ENCODE results near the gene TUBA1A. TPM values are rescaled to one million over a fixed set of nuclear protein-coding genes. Genes with fewer than 3 reads are reported as not detected.
"Not testable (repeated sequence)": the region's sequence is repeated elsewhere in the genome, so short reads cannot be mapped to it uniquely, and the experiment has no call there.

TUBA1A gene
- polyA plus RNA-seq, 2 of the 4 experiments (the other 2 are of a cell fraction): 163 to 222 TPM

GRCh38 chr12:49183214-49183950 lies 5.5 kb downstream of the TUBA1A start:
- ATAC-seq; H3K27ac ChIP-seq; FAIRE-seq; H3K4me1 ChIP-seq; DNase-seq (ENCODE audit: low read depth in 1 of 2, low spot score in 1 of 2); H3K4me2 ChIP-seq; H3K9me3 ChIP-seq; H3K4me3 ChIP-seq: not testable (repeated sequence)
- WGBS (ENCODE audit: missing lambda C conversion rate): 90% methylated on average over 15 of the region's 15 CpGs
- ChIA-PET CTCF (interaction anchor here (0.5 to 2.0 kb wide), 7 partner anchors 8 to 462 kb away, joined by 3 to 6 read pairs (median 4); no protein-coding TSS in a partner anchor), POLR2A (interaction anchor here (0.6 to 1.0 kb wide), 2 partner anchors 52 to 83 kb away, joined by 3 to 4 read pairs; partner anchors contain the start of gene TUBA1B)

- ChIA-PET CTCF (interaction anchor here (0.6 kb wide), 2 partner anchors 27 to 407 kb away, joined by 3 to 4 read pairs; no protein-coding TSS in a partner anchor), POLR2A (interaction anchor here (0.8 to 1.3 kb wide), 2 partner anchors 14 to 43 kb away, joined by 4 to 8 read pairs; partner anchors contain the start of genes TUBA1A and TUBA1B)
- H3K27ac ChIP-seq: no peak overlapping the region
- no peaks in the 10 kb centered on the region for H3K4me1 ChIP-seq
- no peak for TF ChIP-seq CEBPB (IDR thresholded peaks at IDR 0.05)
- no peak for TF ChIP-seq ELK1 (IDR thresholded peaks at IDR 0.05; ENCODE audit: low read depth, low read length)
- TF ChIP-seq BHLHE40 (IDR thresholded peaks at IDR 0.05; ENCODE audit: low read depth, low read length): no peak
- no peak for TF ChIP-seq USF2 (IDR thresholded peaks at IDR 0.05)
- no peak for TF ChIP-seq HOXA7 (CRISPR knock-in tag; IDR thresholded peaks at IDR 0.05)
- no peak for TF ChIP-seq MYC (IDR thresholded peaks at IDR 0.05; ENCODE audit: borderline replicate concordance, low read length)
- TF ChIP-seq POLR2AphosphoS2 (conservative IDR thresholded peaks at IDR 0.05; ENCODE audit: low read length): no peak
- TF ChIP-seq ATOH8 (CRISPR knock-in tag; IDR thresholded peaks at IDR 0.05; ENCODE audit: low read depth): no peak
- no peak for TF ChIP-seq FOXS1 (CRISPR knock-in tag; IDR thresholded peaks at IDR 0.05)
- TF ChIP-seq KDM5A (IDR thresholded peaks at IDR 0.05): no peak
- no peak for TF ChIP-seq JUNB (IDR thresholded peaks at IDR 0.05)
- no peak for TF ChIP-seq RARB (CRISPR knock-in tag; IDR thresholded peaks at IDR 0.05)
- H3K4me3 ChIP-seq: no peak overlapping the region
- DNase-seq (ENCODE audit: low read depth in 1 of 2, low spot score in 1 of 2): no peak
- peaks cover 9% of the 10 kb centered on the region; the same call in 1 of the 3 replicates for H3K9me3 ChIP-seq
- 80% methylated on average over 5 of the region's 5 CpGs for WGBS (ENCODE audit: missing lambda C conversion rate)
- no peak for FAIRE-seq
- ATAC-seq: no peak
- H3K4me2 ChIP-seq: no peak overlapping the region
These were observed 14.7 kb downstream of the TUBA1A start for GRCh38 chr12:49174218-49174617.

GRCh38 chr12:49170924-49171323 lies 18.0 kb downstream of the TUBA1A start:
- DNase-seq (ENCODE audit: low read depth in 1 of 2, low spot score in 1 of 2): no peak
- H3K4me1 ChIP-seq: no peaks in the 10 kb centered on the region
- ATAC-seq: no peak
- no peak for FAIRE-seq
- CTCF ChIA-PET: interaction anchor here (0.6 to 1.3 kb wide), 3 partner anchors 41 to 360 kb away, joined by 3 to 5 read pairs (median 3); no protein-coding TSS in a partner anchor
- no peak overlapping the region for H3K27ac ChIP-seq
- H3K9me3 ChIP-seq: no peaks in the 10 kb centered on the region
- no peak for TF ChIP-seq E2F6 (IDR thresholded peaks at IDR 0.05; ENCODE audit: borderline replicate concordance, low read depth)
- no peak for TF ChIP-seq KDM1A (IDR thresholded peaks at IDR 0.05; ENCODE audit: low read depth)
- TF ChIP-seq HMGXB4 (CRISPR knock-in tag; IDR thresholded peaks at IDR 0.05; ENCODE audit: borderline replicate concordance): no peak
- H3K4me2 ChIP-seq: no peak overlapping the region
- no peak overlapping the region for H3K4me3 ChIP-seq
- POLR2A ChIA-PET: no interaction called here
